ENCODE results near the gene MMAB. TPM values are rescaled to one million over a fixed set of nuclear protein-coding genes. Genes with fewer than 3 reads are reported as not detected.
"Not testable (repeated sequence)": the region's sequence is repeated elsewhere in the genome, so short reads cannot be mapped to it uniquely, and the experiment has no call there.

The MMAB gene
- total and polyA plus RNA-seq, 10 of the 15 experiments (the other 5 are each of a cell fraction or from before 2014, with no cell fraction given): 10.6 to 65.3 (median 45.2) TPM

DNA sequence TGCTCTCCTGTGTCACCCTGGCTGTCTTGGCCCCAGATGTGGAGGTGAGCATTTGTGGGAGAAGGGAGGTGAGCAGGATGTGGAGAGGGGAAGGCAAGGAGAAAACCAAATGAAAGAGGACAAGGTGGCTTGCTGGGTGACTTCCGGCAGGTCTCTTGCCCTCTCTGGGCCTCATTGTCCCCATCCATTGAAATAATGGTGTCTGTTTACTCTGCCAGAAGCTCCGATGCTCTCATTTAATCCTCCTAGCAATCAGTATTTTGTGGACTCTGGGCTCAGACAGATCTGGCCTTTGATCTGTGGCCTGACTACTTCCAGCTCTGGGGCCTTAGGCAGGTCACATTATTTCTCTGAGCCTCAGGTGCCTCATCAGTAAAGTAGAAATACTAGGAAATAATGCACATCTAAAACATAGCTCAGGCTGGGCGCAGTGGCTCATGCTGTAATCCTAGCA lies 30.9 kb upstream of the MMAB start (continued):
- TF ChIP-seq, protein P1, sequence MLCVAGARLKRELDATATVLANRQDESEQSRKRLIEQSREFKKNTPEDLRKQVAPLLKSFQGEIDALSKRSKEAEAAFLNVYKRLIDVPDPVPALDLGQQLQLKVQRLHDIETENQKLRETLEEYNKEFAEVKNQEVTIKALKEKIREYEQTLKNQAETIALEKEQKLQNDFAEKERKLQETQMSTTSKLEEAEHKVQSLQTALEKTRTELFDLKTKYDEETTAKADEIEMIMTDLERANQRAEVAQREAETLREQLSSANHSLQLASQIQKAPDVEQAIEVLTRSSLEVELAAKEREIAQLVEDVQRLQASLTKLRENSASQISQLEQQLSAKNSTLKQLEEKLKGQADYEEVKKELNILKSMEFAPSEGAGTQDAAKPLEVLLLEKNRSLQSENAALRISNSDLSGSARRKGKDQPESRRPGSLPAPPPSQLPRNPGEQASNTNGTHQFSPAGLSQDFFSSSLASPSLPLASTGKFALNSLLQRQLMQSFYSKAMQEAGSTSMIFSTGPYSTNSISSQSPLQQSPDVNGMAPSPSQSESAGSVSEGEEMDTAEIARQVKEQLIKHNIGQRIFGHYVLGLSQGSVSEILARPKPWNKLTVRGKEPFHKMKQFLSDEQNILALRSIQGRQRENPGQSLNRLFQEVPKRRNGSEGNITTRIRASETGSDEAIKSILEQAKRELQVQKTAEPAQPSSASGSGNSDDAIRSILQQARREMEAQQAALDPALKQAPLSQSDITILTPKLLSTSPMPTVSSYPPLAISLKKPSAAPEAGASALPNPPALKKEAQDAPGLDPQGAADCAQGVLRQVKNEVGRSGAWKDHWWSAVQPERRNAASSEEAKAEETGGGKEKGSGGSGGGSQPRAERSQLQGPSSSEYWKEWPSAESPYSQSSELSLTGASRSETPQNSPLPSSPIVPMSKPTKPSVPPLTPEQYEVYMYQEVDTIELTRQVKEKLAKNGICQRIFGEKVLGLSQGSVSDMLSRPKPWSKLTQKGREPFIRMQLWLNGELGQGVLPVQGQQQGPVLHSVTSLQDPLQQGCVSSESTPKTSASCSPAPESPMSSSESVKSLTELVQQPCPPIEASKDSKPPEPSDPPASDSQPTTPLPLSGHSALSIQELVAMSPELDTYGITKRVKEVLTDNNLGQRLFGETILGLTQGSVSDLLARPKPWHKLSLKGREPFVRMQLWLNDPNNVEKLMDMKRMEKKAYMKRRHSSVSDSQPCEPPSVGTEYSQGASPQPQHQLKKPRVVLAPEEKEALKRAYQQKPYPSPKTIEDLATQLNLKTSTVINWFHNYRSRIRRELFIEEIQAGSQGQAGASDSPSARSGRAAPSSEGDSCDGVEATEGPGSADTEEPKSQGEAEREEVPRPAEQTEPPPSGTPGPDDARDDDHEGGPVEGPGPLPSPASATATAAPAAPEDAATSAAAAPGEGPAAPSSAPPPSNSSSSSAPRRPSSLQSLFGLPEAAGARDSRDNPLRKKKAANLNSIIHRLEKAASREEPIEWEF (IDR thresholded peaks at IDR 0.05; ENCODE audit: insufficient replicate concordance, low read depth, low read length): no peak
- no peak for TF ChIP-seq CREM (IDR thresholded peaks at IDR 0.05; ENCODE audit: low read depth)
- no peak for TF ChIP-seq PAX5 (IDR thresholded peaks at IDR 0.05; ENCODE audit: borderline replicate concordance, low read depth, low read length)
- TF ChIP-seq, protein P2, sequence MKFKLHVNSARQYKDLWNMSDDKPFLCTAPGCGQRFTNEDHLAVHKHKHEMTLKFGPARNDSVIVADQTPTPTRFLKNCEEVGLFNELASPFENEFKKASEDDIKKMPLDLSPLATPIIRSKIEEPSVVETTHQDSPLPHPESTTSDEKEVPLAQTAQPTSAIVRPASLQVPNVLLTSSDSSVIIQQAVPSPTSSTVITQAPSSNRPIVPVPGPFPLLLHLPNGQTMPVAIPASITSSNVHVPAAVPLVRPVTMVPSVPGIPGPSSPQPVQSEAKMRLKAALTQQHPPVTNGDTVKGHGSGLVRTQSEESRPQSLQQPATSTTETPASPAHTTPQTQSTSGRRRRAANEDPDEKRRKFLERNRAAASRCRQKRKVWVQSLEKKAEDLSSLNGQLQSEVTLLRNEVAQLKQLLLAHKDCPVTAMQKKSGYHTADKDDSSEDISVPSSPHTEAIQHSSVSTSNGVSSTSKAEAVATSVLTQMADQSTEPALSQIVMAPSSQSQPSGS (IDR thresholded peaks at IDR 0.05; ENCODE audit: low read length): no peak
- no peak for TF ChIP-seq MEF2A (IDR thresholded peaks at IDR 0.05; ENCODE audit: insufficient read depth, low read depth, low read length)
- TF ChIP-seq RCOR1 (conservative IDR thresholded peaks at IDR 0.05; ENCODE audit: low read depth, low read length): no peak

DNA sequence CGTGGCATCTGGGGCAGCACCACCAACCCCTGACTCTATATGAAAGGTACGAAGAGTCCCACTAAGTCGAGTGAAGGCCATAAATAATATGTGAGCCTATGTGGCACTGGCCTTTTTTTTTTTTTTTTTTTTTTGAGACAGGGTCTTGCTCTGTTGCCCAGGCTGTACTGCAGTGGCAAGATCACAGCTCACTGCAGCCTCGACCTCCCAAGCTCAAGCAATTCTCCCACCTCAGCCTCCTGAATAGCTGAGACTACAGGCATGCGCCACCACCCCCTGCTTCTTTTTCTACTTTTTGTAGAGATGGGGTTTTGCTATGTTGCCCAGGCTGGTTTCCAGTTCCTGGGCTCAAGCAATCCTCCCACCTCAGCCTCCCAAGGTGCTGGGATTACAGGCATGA lies 28.8 kb upstream of the MMAB start:
- H3K79me2 ChIP-seq (ENCODE audit: control insufficient read depth, insufficient read depth, low read length); H3K4me1 ChIP-seq (ENCODE audit: control insufficient read depth, insufficient read depth, low read length); ATAC-seq; FAIRE-seq; H3K4me3 ChIP-seq; in situ Hi-C loops (cut with MboI); SMC1A ChIA-PET (ENCODE audit: uncharacterized antibody, unreplicated experiment); H3K9ac ChIP-seq (ENCODE audit: control insufficient read depth, insufficient read depth, low read length); CTCF ChIA-PET; H3K27me3 ChIP-seq (replicated peaks in 1 of 2; ENCODE audit: control insufficient read depth in 2 of 2, insufficient read depth in 2 of 2, low read length in 1 of 2); H4K20me1 ChIP-seq (ENCODE audit: control insufficient read depth, insufficient read depth); intact Hi-C loops (cut with micrococcal nuclease; ENCODE audit: unreplicated experiment); H3K4me2 ChIP-seq (ENCODE audit: control insufficient read depth, insufficient read depth); H2AFZ ChIP-seq (ENCODE audit: control insufficient read depth, low read depth, low read length); BruUV-seq (replicated peaks); H3K9me3 ChIP-seq (replicated peaks; ENCODE audit: control insufficient read depth, insufficient read depth, low read length); DNase-seq (ENCODE audit: low read depth, low spot score); H3K36me3 ChIP-seq (ENCODE audit: control insufficient read depth in 2 of 2, insufficient read depth in 2 of 2, low read length in 1 of 2); H3K27ac ChIP-seq (ENCODE audit: control insufficient read depth, insufficient read depth); RAD21 ChIA-PET (ENCODE audit: unreplicated experiment): not testable (repeated sequence)
- POLR2A ChIA-PET: interaction anchor here (0.6 kb wide), 1 partner anchor 910 kb away, joined by 6 read pairs; no protein-coding TSS in a partner anchor
- WGBS (ENCODE audit: insufficient coverage, insufficient replicate concordance, low lambda C conversion rate, missing lambda C conversion rate): 59% methylated on average over 4 of the region's 5 CpGs

All from GM12878 (cell line).